Colonic mucosa (tissue), 4 donors: Measurements from ENCODE around the gene SLC10A7. TPM values are rescaled to one million over a fixed set of nuclear protein-coding genes. Genes with fewer than 3 reads are reported as not detected.

ENCODE experiments used
- DNase-seq: peaks from one replicate; pipeline ENCODE4 v3.0.0-alpha.2; 2020
- H3K27ac ChIP-seq: fragments of 200-600 bp; one replicate; pipeline ENCODE4 v1.8.0; 2021
- H3K27me3 ChIP-seq: fragments of 200-600 bp; one replicate; pipeline ENCODE4 v1.8.0; 2021
- H3K36me3 ChIP-seq: fragments of 200-600 bp; one replicate; pipeline ENCODE4 v1.8.0; 2021
- H3K4me1 ChIP-seq: fragments of 200-600 bp; one replicate; pipeline ENCODE4 v1.8.0; 2021; ENCODE audit warnings: mild to moderate bottlenecking
- H3K4me3 ChIP-seq: fragments of 200-600 bp; one replicate; pipeline ENCODE4 v1.8.0; 2021
- H3K9ac ChIP-seq, 2 donors: one replicate each; pipeline ENCODE4 v1.7.0; 2013; ENCODE audit warnings: control low read depth in 2 of 2, low read depth in 2 of 2, low read length in 2 of 2
- H3K9me3 ChIP-seq: fragments of 200-600 bp; one replicate; pipeline ENCODE4 v1.8.0; 2021
- intact Hi-C: fragments of 100-400 bp; cut with DNase I; formaldehyde crosslinking; loops from one replicate; pipeline ENCODE4 v1.14.1; 2022
- total RNA-seq, 2 donors: library from RNA; stranded (reverse); fragmentation: NEBNext Ultra II Directional in 1 of 2; extraction: Animal tissue kit (Norgen Biotek cat#: 25700) in 1 of 2; gene quantifications; one replicate each; pipeline ENCODE4 v1.2.1, GENCODE V29; 2021
- TF ChIP-seq, protein P1 (sequence below): fragments of 200-600 bp; IDR thresholded peaks from one replicate; pipeline ENCODE4 v1.8.0; 2022; ENCODE audit warnings: antibody characterized with exemption, mild to moderate bottlenecking
- donor health status: healthy.
- donor health status: DM: no; HTN: no; CAD: no.
- donor health status: DM: no; HTN: no; CAD: no.

Gene SLC10A7
- total RNA-seq, 2 donors from 2014 or later: 17.4 to 19.2 TPM

DNA sequence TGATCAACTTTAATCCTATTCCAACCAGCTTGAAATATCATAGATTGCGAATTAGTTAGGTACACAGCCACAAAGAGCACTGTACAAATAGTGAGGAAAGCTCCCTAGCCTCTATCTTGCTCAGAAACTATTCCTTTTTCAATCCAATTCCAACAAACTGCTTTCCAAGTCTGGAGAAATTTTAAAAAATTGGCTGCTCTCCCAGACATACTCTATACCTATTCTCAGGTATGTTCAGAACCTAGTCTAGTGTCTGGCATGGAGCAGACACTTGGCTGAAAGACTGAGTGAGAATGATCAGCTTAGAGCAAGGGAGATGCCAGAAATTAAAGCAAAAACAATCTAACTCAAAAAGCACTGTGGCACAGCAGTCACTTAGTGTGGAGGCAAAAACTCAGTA lies 105.9 kb downstream of the SLC10A7 start:
- H3K4me1 ChIP-seq: no peaks in the 10 kb centered on the region
- no peaks in the 10 kb centered on the region for H3K36me3 ChIP-seq
- DNase-seq: no peak
- intact Hi-C loops: no loop called here
- no peak overlapping the region for H3K9ac ChIP-seq
- no peak overlapping the region for H3K27ac ChIP-seq
- H3K9me3 ChIP-seq: no peaks in the 10 kb centered on the region
- TF ChIP-seq, protein P1, sequence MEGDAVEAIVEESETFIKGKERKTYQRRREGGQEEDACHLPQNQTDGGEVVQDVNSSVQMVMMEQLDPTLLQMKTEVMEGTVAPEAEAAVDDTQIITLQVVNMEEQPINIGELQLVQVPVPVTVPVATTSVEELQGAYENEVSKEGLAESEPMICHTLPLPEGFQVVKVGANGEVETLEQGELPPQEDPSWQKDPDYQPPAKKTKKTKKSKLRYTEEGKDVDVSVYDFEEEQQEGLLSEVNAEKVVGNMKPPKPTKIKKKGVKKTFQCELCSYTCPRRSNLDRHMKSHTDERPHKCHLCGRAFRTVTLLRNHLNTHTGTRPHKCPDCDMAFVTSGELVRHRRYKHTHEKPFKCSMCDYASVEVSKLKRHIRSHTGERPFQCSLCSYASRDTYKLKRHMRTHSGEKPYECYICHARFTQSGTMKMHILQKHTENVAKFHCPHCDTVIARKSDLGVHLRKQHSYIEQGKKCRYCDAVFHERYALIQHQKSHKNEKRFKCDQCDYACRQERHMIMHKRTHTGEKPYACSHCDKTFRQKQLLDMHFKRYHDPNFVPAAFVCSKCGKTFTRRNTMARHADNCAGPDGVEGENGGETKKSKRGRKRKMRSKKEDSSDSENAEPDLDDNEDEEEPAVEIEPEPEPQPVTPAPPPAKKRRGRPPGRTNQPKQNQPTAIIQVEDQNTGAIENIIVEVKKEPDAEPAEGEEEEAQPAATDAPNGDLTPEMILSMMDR: no peak
- no peak overlapping the region for H3K4me3 ChIP-seq
- H3K27me3 ChIP-seq: no peaks in the 10 kb centered on the region

DNA sequence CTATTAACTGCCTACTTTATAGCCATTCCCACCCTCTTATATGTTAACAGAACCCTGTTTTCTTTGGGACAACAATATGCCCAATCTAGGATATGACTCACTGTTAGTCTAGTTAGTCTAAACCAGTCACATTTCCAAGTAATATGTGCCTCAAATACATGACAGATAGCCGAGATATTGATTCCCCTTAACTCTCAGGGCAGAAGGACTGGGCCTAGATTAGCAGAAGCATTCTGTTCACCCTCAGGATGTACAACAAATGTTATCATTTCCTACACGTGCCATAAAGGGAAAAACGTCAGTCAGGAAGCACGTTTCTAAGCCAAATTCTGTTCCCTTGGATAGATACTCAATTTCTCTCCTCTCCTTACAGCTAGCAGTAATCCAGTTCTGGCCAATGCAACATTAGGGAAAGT lies 114.1 kb downstream of the SLC10A7 start:
- no peak overlapping the region for H3K4me3 ChIP-seq
- H3K9me3 ChIP-seq: no peaks in the 10 kb centered on the region
- no peak overlapping the region for H3K27ac ChIP-seq
- H3K27me3 ChIP-seq: no peaks in the 10 kb centered on the region
- intact Hi-C loops: no loop called here
- DNase-seq: no peak
- no peak overlapping the region for H3K9ac ChIP-seq
- no peaks in the 10 kb centered on the region for H3K4me1 ChIP-seq
- H3K36me3 ChIP-seq: no peaks in the 10 kb centered on the region
- TF ChIP-seq, protein P1: no peak

GRCh38 chr4:146407257-146407656 lies 114.5 kb downstream of the SLC10A7 start:
- Histone ChIP-seq H3K9ac (no peak overlapping the region), H3K4me3 (no peak overlapping the region), H3K27ac (no peak overlapping the region), H3K36me3 (no peaks in the 10 kb centered on the region), H3K4me1 (no peaks in the 10 kb centered on the region), H3K27me3 (no peaks in the 10 kb centered on the region), H3K9me3 (no peaks in the 10 kb centered on the region)
- TF ChIP-seq, protein P1: no peak
- DNase-seq: no peak
- intact Hi-C loops: no loop called here

GRCh38 chr4:146401274-146401673 lies 120.5 kb downstream of the SLC10A7 start:
- Histone ChIP-seq H3K4me1 (no peaks in the 10 kb centered on the region), H3K9me3 (no peaks in the 10 kb centered on the region), H3K36me3 (no peaks in the 10 kb centered on the region), H3K27me3 (no peaks in the 10 kb centered on the region), H3K27ac (no peak overlapping the region), H3K9ac (no peak overlapping the region), H3K4me3 (no peak overlapping the region)
- DNase-seq: no peak
- intact Hi-C loops: no loop called here
- TF ChIP-seq, protein P1: no peak

DNA sequence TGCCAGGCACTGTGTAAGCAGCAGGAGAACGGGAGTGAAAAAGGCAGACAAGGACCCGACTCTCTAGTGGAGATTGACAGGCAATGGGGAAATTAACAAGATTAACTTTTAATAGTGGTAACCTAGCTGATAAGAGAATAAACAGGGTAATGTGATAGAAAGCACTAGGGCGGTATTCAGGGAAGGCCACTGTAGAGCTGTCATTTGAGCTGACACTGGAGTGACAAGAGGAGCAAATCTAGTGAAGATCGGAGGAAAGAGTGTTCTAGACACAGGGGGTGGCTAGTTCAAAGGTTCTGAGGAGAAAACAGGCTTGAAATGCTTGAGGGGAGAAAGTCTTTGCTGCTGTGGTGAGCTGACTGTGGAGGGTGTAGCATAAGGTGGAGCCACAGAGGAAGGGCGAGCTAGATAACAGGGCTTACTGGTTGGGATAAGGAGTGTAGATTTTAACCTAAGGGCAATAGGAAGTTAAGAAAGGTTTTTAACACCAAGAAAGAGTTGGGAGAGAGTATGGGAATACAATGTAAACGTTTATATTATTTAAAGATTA lies 122.8 kb downstream of the SLC10A7 start:
- Histone ChIP-seq H3K36me3 (no peaks in the 10 kb centered on the region), H3K9me3 (no peaks in the 10 kb centered on the region), H3K27me3 (no peaks in the 10 kb centered on the region), H3K9ac (no peak overlapping the region), H3K4me1 (no peaks in the 10 kb centered on the region), H3K27ac (no peak overlapping the region), H3K4me3 (no peak overlapping the region)
- intact Hi-C loops: no loop called here
- no peak for DNase-seq
- TF ChIP-seq, protein P1: no peak
